ENCODE measurements around the gene LHX3.

Gene LHX3

DNA sequence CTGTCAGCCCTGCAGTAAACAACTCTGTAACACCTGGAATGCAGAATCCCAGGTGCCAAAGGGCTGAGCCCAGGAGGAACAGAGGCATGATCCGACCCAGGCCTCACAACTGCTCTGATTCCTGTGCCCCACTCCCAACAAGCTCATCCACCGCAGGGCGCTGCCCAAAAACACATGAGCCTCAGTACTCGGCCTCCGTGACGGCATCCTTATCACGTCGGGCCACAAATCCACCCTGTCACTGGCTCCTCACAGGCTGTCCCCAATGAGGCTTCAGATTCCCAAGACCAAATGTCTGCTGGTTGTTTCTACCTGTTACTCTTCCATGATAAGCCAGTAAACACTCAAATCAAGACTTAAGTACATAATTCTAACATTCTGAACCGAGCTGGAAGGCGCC is 25.4 kb upstream of the LHX3 start:
- Histone ChIP-seq H4K91ac (ENCODE audit: low read depth, low read length) (no peak overlapping the region), H3K9me3 (ENCODE audit: insufficient read depth, low read depth, low read length) (no peaks in the 10 kb centered on the region), H3K79me2 (ENCODE audit: control insufficient read depth, insufficient read depth, low read length, poor library complexity) (no peaks in the 10 kb centered on the region), H2BK12ac (ENCODE audit: low read length) (no peak overlapping the region), H2AK5ac (ENCODE audit: low read length) (no peak overlapping the region), H4K8ac (ENCODE audit: low read depth, low read length) (no peak overlapping the region), H2BK5ac (ENCODE audit: low read depth, low read length, poor library complexity) (no peak overlapping the region), H4K12ac (ENCODE audit: low read depth, low read length) (no peak overlapping the region), H2BK120ac (ENCODE audit: insufficient read depth, low read length, poor library complexity) (no peak overlapping the region), H3K27ac (ENCODE audit: low read depth, low read length) (no peak overlapping the region), H3K36me3 (ENCODE audit: control insufficient read depth in 1 of 2, insufficient read depth in 2 of 2, low read length in 2 of 2) (no peaks in the 10 kb centered on the region), H3K23ac (ENCODE audit: low read length) (no peak overlapping the region), H3K79me1 (ENCODE audit: low read length) (no peaks in the 10 kb centered on the region), H3K18ac (ENCODE audit: low read length) (no peak overlapping the region), H3K4me1 (ENCODE audit: control insufficient read depth in 1 of 2, insufficient read depth in 2 of 2, low read length in 2 of 2) (peaks cover 0 to 1% of the 10 kb centered on the region in 2 experiments), H2AFZ (ENCODE audit: insufficient read depth, low read length, poor library complexity) (no peak overlapping the region), H3K14ac (ENCODE audit: low read length) (no peak overlapping the region), H3K4me2 (ENCODE audit: low read length) (no peak overlapping the region), H3K4me3 (ENCODE audit: low read depth, low read length) (no peak overlapping the region), H3K27me3 (ENCODE audit: insufficient read depth, low read length) (no peaks in the 10 kb centered on the region), H3K4ac (ENCODE audit: low read depth, low read length) (no peak overlapping the region), H3K9ac (ENCODE audit: low read length) (no peak overlapping the region)
- no CpG with 5 or more reads among the region's 10 CpGs for WGBS (ENCODE audit: extremely low coverage, insufficient coverage, insufficient read length)
- no peak for DNase-seq

DNA sequence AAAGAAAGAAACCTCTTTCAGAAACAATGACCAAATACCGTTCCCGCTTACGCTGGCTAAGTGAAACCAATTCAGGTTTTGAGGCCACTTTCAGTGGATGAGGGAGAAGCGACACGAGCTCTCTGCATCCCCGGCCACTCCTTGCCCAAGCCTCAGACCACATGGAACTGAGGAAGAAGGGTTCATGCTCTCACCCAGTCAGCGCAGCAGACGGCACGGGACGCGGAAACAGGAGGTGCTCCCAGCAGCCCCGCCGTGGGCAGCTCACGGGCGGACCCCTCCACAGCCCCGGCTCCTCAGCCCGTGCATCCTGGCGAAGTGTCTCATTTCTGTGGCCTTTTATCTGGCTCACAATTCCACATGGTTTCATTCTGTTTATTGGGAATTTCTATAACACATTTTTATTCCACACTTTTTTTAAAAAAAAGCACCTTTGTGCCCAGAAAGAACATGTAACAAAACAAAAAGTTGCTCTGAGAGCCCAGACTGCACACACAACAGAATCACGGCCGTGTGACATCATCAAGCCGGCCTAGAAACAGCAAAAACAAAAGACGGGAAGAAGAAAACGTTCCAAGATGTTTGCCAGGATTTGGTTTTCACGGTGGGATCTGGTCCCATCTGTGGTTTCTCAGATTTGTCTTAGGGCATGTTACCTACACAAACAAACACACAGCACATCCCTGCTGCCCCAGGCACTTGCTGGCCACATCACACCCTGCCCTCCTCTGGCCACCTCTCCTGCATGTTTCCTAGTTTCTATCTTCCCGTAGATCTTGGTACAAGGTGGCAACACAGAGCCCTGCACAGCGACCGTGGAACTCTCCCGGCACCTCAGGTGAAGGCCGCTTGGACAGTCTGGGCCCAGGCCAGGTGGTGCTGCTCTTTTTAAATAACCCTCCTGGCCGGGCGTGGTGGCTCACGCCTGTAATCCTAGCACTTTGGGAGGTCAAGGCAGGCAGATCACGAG is 24.5 kb upstream of the LHX3 start:
- H3K18ac ChIP-seq (ENCODE audit: low read length): no peak overlapping the region
- H2BK5ac ChIP-seq (ENCODE audit: low read depth, low read length, poor library complexity): no peak overlapping the region
- no peak overlapping the region for H4K12ac ChIP-seq (ENCODE audit: low read depth, low read length)

DNA sequence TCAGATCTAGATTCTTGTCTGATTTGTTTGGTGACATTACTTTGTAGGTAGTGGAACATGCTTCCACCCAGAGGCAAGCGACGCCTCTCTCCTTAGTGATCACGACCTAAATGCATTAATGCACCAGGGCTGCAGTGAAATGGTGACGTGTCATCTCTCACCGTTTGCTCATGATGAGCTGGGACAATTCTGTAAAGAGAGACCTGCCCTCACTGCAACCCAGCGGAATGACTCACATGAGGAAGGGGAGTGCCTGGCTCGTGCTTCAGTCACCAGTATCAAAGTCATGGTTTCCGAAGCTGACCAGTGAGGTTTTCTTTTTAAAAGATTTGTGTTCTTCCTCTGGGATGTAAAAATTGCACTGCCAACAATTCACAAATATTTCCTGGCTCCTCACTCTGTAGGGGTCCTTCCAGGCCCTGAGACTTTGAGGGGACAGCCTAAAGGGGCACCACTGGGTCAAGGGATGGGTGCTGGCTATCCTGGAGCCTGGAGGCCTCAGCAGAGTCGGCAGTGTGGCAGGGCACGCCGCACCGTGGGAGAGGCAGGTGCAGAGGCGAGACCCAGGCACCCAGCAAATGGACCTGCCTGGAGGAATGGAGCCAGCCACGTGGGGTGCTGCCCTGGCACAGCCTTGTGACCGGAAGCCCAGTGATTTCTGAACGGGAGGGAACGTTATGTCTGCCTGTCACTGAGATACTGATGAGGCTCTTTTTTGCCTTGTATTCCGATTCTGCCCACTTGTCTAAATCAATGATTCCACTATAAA is 23.4 kb upstream of the LHX3 start:
- WGBS (ENCODE audit: extremely low coverage, insufficient coverage, insufficient read length): no CpG with 5 or more reads among the region's 18 CpGs
- Histone ChIP-seq H2BK12ac (ENCODE audit: low read length) (no peak overlapping the region), H3K4me2 (ENCODE audit: low read length) (no peak overlapping the region), H3K79me1 (ENCODE audit: low read length) (no peaks in the 10 kb centered on the region), H3K27me3 (ENCODE audit: insufficient read depth, low read length) (no peaks in the 10 kb centered on the region), H4K12ac (ENCODE audit: low read depth, low read length) (no peak overlapping the region), H2AFZ (ENCODE audit: insufficient read depth, low read length, poor library complexity) (no peak overlapping the region), H3K4ac (ENCODE audit: low read depth, low read length) (no peak overlapping the region), H3K9me3 (ENCODE audit: insufficient read depth, low read depth, low read length) (no peaks in the 10 kb centered on the region), H3K9ac (ENCODE audit: low read length) (no peak overlapping the region), H2BK120ac (ENCODE audit: insufficient read depth, low read length, poor library complexity) (no peak overlapping the region), H2AK5ac (ENCODE audit: low read length) (no peak overlapping the region), H4K8ac (ENCODE audit: low read depth, low read length) (no peak overlapping the region), H3K23ac (ENCODE audit: low read length) (no peak overlapping the region), H3K36me3 (ENCODE audit: control insufficient read depth in 1 of 2, insufficient read depth in 2 of 2, low read length in 2 of 2) (peaks cover 0 to 5% of the 10 kb centered on the region in 2 experiments), H3K4me1 (ENCODE audit: control insufficient read depth in 1 of 2, insufficient read depth in 2 of 2, low read length in 2 of 2) (peaks cover 0 to 1% of the 10 kb centered on the region in 2 experiments), H2BK5ac (ENCODE audit: low read depth, low read length, poor library complexity) (no peak overlapping the region), H3K79me2 (ENCODE audit: control insufficient read depth, insufficient read depth, low read length, poor library complexity) (no peaks in the 10 kb centered on the region), H3K14ac (ENCODE audit: low read length) (no peak overlapping the region), H3K4me3 (ENCODE audit: low read depth, low read length) (no peak overlapping the region), H4K91ac (ENCODE audit: low read depth, low read length) (no peak overlapping the region), H3K18ac (ENCODE audit: low read length) (no peak overlapping the region), H3K27ac (ENCODE audit: low read depth, low read length) (no peak overlapping the region)
- DNase-seq: no peak

More for the DNA sequence above, 24.5 kb upstream of the LHX3 start:
- H3K23ac ChIP-seq (ENCODE audit: low read length): no peak overlapping the region
- no peak overlapping the region for H3K4ac ChIP-seq (ENCODE audit: low read depth, low read length)
- H3K14ac ChIP-seq (ENCODE audit: low read length): no peak overlapping the region
- H3K4me1 ChIP-seq (ENCODE audit: control insufficient read depth in 1 of 2, insufficient read depth in 2 of 2, low read length in 2 of 2): peaks cover 0 to 1% of the 10 kb centered on the region in 2 experiments
- H3K36me3 ChIP-seq (ENCODE audit: control insufficient read depth in 1 of 2, insufficient read depth in 2 of 2, low read length in 2 of 2): no peaks in the 10 kb centered on the region
- H3K79me1 ChIP-seq (ENCODE audit: low read length): no peaks in the 10 kb centered on the region
- no peak overlapping the region for H2AK5ac ChIP-seq (ENCODE audit: low read length)
- WGBS (ENCODE audit: extremely low coverage, insufficient coverage, insufficient read length): no CpG with 5 or more reads among the region's 33 CpGs
- no peaks in the 10 kb centered on the region for H3K27me3 ChIP-seq (ENCODE audit: insufficient read depth, low read length)
- H3K79me2 ChIP-seq (ENCODE audit: control insufficient read depth, insufficient read depth, low read length, poor library complexity): no peaks in the 10 kb centered on the region
- H4K91ac ChIP-seq (ENCODE audit: low read depth, low read length): no peak overlapping the region
- H2AFZ ChIP-seq (ENCODE audit: insufficient read depth, low read length, poor library complexity): no peak overlapping the region
- H2BK120ac ChIP-seq (ENCODE audit: insufficient read depth, low read length, poor library complexity): no peak overlapping the region
- no peak overlapping the region for H2BK12ac ChIP-seq (ENCODE audit: low read length)
- no peak overlapping the region for H3K4me2 ChIP-seq (ENCODE audit: low read length)
- H3K9me3 ChIP-seq (ENCODE audit: insufficient read depth, low read depth, low read length): no peaks in the 10 kb centered on the region
- H4K8ac ChIP-seq (ENCODE audit: low read depth, low read length): no peak overlapping the region
- H3K4me3 ChIP-seq (ENCODE audit: low read depth, low read length): no peak overlapping the region
- no peak for DNase-seq
- no peak overlapping the region for H3K9ac ChIP-seq (ENCODE audit: low read length)
- no peak overlapping the region for H3K27ac ChIP-seq (ENCODE audit: low read depth, low read length)

DNA sequence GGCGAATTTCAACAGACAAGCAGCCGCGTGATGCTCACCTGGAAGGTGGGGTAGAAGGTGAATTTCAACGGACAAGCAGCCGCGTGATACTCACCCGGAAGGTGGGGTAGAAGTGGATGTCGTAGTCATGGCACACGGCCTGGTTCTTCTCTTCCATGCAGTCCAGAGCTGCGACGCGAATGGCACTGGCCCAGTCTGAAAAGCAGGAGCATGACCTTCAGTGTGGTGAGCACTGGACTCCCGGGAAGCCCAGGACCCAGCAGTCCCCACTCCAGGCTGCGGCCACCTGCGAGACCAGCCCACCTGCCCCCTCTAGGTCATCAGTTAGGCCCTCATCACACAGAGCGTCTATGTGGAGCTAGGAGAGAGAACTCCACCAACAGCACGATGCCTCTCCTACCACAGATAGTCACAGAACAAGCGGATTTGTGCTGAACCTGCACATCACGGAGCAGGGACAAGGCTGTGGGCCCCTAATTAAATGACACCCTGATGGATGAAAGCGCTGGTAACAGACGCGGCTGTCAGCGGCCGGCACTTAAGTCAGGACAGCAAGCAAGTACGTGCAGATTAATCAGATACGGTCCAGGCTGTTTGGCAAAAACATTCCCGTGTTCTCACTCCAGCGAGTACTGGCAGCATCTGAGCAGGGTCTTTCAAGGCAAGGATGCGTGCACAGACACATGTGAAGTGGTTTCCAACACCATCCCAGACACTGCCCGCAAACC is 21.9 kb upstream of the LHX3 start:
- WGBS (ENCODE audit: extremely low coverage, insufficient coverage, insufficient read length): no CpG with 5 or more reads among the region's 30 CpGs
- no peak overlapping the region for H2AK5ac ChIP-seq (ENCODE audit: low read length)
- peaks cover 0 to 1% of the 10 kb centered on the region in 2 experiments for H3K4me1 ChIP-seq (ENCODE audit: control insufficient read depth in 1 of 2, insufficient read depth in 2 of 2, low read length in 2 of 2)
- no peak for DNase-seq
- no peak overlapping the region for H2AFZ ChIP-seq (ENCODE audit: insufficient read depth, low read length, poor library complexity)
- H2BK120ac ChIP-seq (ENCODE audit: insufficient read depth, low read length, poor library complexity): no peak overlapping the region
- no peaks in the 10 kb centered on the region for H3K79me1 ChIP-seq (ENCODE audit: low read length)
- peaks cover 0 to 5% of the 10 kb centered on the region in 2 experiments for H3K36me3 ChIP-seq (ENCODE audit: control insufficient read depth in 1 of 2, insufficient read depth in 2 of 2, low read length in 2 of 2)
- no peak overlapping the region for H4K91ac ChIP-seq (ENCODE audit: low read depth, low read length)
- H2BK12ac ChIP-seq (ENCODE audit: low read length): no peak overlapping the region
- no peak overlapping the region for H3K4me2 ChIP-seq (ENCODE audit: low read length)
- no peak overlapping the region for H3K23ac ChIP-seq (ENCODE audit: low read length)
- H4K12ac ChIP-seq (ENCODE audit: low read depth, low read length): no peak overlapping the region
- no peak overlapping the region for H3K4ac ChIP-seq (ENCODE audit: low read depth, low read length)
- no peaks in the 10 kb centered on the region for H3K27me3 ChIP-seq (ENCODE audit: insufficient read depth, low read length)
- no peak overlapping the region for H3K27ac ChIP-seq (ENCODE audit: low read depth, low read length)
- no peak overlapping the region for H4K8ac ChIP-seq (ENCODE audit: low read depth, low read length)
- no peak overlapping the region for H3K18ac ChIP-seq (ENCODE audit: low read length)
- H3K79me2 ChIP-seq (ENCODE audit: control insufficient read depth, insufficient read depth, low read length, poor library complexity): no peaks in the 10 kb centered on the region
- H3K4me3 ChIP-seq (ENCODE audit: low read depth, low read length): no peak overlapping the region
- no peak overlapping the region for H3K14ac ChIP-seq (ENCODE audit: low read length)
- no peak overlapping the region for H3K9ac ChIP-seq (ENCODE audit: low read length)
- H3K9me3 ChIP-seq (ENCODE audit: insufficient read depth, low read depth, low read length): no peaks in the 10 kb centered on the region
- H2BK5ac ChIP-seq (ENCODE audit: low read depth, low read length, poor library complexity): no peak overlapping the region
